OCI-LY3 (cell line): ENCODE results near the gene OAF.

Experiments
- EZH2phosphoT487 ChIP-seq: fragments of 200-600 bp; shearing (Covaris generic); IDR thresholded peaks from 2 replicates; pipeline ENCODE4 v1.6.1; 2018; ENCODE audit warnings: antibody characterized with exemption, mixed run types, low read depth
- TF ChIP-seq, protein P1 (sequence below): fragments of 200-600, 300-600 bp; sonication (generic); IDR thresholded peaks from 2 replicates; pipeline ENCODE4 v1.5.1; 2014; ENCODE audit warnings: antibody characterized with exemption, low read length, low read depth

GRCh38 chr11:120249279-120250262 lies 38.7 kb downstream of the OAF start:
- TF ChIP-seq, protein P1, sequence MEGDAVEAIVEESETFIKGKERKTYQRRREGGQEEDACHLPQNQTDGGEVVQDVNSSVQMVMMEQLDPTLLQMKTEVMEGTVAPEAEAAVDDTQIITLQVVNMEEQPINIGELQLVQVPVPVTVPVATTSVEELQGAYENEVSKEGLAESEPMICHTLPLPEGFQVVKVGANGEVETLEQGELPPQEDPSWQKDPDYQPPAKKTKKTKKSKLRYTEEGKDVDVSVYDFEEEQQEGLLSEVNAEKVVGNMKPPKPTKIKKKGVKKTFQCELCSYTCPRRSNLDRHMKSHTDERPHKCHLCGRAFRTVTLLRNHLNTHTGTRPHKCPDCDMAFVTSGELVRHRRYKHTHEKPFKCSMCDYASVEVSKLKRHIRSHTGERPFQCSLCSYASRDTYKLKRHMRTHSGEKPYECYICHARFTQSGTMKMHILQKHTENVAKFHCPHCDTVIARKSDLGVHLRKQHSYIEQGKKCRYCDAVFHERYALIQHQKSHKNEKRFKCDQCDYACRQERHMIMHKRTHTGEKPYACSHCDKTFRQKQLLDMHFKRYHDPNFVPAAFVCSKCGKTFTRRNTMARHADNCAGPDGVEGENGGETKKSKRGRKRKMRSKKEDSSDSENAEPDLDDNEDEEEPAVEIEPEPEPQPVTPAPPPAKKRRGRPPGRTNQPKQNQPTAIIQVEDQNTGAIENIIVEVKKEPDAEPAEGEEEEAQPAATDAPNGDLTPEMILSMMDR, result no peak
- TF ChIP-seq EZH2phosphoT487, result no peak
